Stimulated activated CD4-positive, alpha-beta T cell treated with anti-CD3 and anti-CD28 coated beads, Interleukin-1b, Interleukin-23, amount 100 ng/mL, for 1 hour (primary cell): ENCODE measurements around the gene NUDCD3.
A peak's percentile ranks its signal among the peaks of the same experiment; 100 is the strongest.
"Not testable (repeated sequence)": the region's sequence is repeated elsewhere in the genome, so short reads cannot be mapped to it uniquely, and the experiment has no call there.

Source experiments
- DNase-seq, 2 donors: peaks; one replicate each; pipeline ENCODE4 v3.0.0-alpha.2; 2020; ENCODE audit warnings: low read depth in 2 of 2

NUDCD3 gene

DNA sequence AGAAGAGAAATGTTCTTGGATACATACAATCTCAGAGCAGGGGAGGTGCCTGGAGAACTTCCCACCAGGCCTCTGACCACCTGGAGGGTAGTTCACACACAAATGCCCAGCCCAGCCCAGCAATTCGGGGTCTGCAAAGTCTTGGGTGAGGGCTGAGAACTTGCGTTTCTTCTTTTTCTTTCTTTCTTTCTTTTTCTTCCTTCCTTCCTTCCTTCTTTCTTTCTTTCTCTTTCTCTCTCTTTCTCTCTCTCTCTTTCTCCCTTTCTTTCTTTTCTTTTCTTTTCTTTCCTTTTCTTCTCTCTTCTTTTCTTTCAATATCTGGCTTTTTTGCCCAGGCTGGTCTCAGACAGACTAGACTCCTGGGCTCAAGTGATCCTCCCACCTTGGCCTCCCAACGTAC, 28.3 kb upstream of the NUDCD3 start:
- no peak for DNase-seq

DNA sequence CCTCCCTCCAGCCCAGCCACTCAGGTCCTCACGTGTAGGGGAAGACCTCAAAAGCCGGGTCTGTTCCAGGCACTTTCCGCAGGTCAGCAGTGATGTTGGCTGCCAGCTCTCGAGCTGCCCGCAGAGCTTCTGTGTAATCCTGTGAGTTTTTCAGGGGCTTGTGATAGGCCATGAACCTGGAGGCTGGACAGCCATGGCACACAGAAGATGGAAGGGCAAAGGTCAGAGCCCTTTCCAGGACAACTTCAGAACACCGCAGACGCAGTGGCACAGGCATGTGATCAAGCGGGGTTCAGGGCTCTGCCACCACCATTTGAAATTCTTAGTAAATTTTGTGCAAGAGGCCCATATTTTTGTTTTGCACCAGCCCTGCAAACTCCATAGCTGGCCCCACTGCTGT, 26.7 kb upstream of the NUDCD3 start:
- DNase-seq = no peak

DNA sequence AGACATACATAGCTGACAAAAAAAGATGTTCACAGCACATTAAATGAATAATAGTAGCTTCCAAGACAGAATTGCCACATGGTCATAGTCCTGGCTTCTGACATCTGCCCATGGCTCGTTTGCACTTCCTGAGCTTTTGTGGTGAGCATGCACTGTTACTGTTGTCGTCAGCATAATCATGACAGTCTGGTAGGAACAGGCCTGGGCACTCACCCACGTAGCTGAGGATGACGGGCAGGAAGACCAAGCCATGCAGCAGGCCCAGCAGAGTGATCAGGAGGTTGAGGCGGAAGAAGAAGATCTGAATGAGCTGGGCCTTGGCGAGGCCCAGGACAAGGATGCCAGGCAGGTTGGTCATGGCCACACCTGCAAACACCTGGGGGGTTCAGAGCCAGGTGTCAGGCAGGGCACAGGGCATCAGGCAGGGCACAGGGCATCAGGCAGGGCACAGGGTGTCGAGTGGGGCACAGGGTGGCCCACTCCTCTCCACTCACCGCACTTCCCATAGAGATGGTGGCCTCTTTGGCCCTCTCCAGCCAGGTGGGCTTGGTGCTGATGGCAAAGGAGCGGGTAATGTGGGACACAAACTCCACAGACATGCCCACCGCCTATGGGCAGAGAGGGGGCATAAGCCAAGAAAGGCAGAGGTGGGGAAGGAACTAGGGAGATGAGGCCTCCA, 25.3 kb upstream of the NUDCD3 start:
- no peak for DNase-seq

DNA sequence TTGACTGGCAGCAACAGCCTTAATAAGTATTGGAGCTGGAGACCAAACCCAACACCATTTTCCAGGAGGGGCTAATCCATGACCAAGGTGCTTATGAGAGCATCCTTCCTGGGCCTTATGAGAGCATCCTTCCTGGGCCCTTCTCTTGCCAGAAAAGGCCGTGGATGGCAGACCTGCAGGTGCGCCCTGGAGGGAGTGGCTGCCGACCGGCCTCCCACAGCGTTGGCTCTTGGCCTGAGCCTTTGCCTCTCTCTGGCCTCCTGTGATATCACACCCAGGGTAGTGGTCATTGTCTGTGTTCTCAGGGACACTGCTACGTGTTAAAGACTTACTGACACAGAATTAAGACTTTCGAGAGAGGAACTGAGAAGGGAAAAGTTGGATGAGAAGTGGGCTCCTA, 22.3 kb upstream of the NUDCD3 start:
- no peak for DNase-seq

DNA sequence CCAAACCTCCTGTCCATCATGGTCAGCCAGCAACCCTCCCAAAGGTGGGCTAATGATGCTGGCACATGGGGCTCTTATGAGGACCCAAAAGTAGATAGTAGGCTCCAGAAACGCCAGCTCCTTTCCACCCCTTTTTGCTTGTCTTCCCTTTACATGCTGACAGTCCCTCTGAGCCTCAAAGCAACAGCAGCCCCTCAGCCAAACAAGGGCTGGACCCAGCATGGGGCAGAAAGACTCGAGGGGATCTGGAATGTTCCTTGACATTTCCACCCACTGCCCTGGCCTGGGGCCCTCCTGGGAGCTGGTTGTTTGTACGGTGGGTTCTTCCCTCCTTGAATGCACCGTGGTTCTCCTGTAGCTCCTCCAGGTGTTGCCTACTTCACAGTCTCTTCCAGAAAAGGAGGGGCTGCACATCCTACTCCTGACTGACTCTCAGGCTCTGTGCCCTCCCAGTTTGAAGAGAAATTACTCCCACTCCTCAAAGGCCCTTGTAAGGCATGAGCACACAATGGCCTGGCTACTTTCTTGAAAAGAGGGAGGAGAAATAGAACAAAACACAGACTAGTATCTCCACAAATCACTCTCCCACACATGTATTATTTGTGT, 21.5 kb upstream of the NUDCD3 start:
- DNase-seq = no peak

DNA sequence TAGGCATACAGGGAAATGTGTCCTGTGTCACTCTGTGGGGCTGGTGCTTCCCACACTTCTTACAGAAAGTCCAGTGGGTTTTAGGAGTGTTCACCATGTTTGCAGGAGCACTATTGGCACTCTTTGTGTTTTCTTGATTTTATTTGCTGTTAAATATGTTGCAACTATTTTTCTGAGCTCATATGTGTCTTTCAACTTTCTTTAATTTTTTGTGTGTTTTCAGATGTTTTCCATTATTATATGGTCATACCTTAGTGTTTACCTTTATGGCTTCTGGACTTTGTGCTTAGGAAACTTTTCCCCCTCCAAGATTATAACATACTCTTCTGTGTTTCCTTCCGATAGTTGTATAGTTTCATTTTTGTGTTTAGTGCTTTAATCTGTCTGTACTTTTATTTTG, 20.8 kb upstream of the NUDCD3 start:
- no peak for DNase-seq

DNA sequence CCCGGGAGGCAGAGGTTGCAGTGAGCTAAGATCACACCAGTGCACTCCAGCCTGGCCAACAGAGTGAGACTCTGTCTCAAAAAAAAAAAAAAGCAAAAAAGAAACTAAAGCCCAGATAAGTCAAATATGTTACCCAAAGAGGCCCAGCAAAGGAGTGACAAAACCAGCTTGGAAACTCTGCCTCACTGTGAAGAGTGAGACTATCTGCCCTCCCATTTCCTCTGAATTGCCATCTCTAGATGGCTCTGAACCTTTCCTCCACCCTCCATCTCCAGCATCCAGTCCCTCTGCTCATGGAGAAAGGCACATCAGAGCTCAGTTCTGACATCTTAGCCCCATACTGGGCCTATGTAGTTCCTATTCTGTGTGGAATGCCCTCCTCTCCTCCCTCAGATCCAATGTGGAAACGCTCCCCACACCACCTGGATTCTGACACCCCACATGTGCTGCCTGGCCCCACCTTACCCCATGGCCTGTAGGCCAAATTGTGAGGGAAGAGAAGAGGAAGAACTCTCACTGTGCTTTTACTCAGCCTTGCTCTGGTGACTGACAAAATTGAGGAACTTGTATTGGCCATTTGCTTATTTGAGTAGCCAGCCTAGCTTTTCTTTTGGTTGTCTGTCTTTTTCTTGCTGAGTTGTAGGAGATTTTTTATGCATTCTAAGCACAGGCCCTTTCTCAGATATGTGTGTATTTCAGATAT, 18.0 kb upstream of the NUDCD3 start:
- DNase-seq = no peak

DNA sequence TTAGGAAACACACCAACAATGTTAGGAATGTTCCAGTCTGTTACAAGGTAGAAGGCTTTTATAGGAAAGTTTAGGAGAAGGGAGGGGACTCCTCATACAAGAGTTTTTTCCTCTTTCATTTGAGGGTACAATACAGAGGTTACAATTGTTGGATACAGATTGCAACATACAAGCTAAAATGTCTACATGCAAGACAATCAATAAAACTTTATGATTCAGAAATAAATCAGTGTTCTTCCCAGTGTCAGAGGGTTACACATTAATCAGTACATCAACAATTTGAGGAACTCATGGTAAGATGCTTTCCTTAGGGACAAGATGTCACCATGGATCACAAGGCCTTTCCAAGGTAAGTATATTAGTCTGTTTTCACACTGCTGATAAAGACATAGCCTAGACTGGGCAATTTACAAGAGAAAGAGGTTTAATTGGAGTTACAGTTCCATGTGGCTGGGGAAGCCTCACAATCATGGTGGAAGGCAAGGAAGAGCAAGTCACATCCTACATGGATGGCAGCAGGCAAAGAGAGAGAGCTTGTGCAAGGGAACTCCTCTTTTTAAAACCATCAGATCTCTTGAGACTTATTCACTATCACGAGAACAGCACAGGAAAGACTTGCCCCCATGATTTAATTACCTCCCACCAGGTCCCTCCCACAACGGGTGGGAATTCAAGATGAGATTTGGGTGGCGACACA, 16.3 kb upstream of the NUDCD3 start:
- DNase-seq = not testable (repeated sequence)

DNA sequence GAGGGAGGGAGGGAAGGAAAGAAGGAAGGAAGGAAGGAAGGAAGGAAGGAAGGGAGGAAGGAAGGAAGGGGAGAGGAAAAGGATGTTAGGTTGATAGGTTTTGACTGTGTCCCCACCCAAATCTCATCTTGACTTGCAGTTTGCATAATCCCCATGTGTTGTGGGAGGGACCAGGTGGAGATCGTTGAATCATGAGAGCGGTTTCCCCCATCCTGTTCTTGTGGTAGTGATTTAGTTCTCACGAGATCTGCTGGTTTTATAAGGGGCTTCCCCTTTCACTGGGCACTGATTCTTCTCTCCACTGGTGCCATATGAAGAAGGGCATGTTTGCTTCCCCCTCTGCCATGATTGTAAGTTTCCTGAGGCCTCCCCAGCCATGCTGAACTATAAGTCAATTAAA, 15.1 kb upstream of the NUDCD3 start:
- DNase-seq = no peak

DNA sequence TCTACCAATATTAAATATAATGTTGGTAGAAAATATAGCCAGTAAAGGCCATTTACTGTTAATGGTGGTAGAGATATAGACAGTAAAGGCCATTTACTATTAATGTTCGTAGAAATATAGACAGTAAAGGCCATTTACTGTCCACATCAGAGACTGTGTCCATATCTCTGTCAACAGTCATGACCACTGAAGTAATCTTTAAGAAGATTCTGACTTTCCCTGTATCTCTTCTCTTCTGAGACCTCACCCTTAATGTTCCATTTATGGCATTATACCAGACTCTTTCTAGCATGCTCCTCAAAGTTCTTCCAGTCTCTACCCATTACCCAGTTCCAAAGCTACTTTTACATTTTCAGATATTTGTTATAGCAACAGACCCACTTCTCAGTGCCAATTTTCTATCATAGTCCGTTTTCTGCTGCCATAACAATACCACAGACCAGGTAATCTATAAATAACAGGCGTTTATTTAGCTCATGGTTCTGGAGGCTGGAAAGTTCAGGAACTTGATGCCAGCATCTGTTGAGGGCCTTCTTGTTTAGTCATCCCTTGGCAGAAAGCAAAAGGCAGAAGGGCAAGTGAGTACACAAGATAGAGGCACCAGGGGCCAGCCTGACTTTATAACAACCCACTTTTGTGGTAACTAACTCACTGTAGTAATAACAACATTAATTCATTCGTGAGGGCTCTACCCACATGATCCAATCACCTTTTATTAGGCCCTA, 7.9 kb upstream of the NUDCD3 start:
- no peak for DNase-seq

DNA sequence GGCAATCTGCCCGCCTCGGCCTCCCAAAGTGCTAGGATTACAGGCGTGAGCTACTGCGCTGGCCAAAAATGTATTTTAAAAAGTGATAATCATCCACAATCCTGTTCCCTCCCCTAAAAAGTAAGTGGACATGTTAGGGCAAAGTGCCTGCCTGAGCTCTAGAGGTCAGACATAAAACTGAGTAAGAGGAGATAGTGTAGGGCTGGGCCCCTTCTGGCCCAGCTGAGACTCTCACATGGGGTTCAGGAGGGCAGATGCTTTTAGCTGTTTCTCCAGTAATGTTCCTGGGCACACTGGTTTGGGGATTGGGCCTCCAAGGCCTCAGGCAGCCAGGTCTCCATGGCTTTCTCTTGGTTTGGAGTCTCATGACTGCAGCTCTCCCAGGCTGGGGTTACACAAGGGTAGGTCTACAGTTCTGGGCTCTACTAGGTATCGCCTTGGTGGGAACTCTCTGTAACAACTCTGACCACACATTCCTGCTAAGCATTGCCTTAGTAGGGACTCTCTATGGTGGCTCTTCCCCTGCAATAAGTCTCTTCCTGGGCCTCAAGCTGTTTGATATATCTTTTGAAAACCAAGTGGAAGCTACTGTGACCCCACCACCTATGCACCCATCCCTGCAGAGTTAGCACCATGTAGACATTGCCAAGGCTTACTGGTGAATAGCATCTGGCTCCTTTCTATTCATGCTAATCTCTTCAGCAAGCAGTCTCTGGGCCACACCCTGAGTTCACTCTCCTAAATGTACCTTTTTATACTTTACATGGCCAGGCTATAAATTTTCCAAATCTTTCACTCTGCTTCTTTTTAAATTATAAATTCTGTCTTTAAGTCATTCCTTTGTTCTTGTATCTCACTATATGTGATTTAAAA, 6.9 kb upstream of the NUDCD3 start:
- DNase-seq = no peak

DNA sequence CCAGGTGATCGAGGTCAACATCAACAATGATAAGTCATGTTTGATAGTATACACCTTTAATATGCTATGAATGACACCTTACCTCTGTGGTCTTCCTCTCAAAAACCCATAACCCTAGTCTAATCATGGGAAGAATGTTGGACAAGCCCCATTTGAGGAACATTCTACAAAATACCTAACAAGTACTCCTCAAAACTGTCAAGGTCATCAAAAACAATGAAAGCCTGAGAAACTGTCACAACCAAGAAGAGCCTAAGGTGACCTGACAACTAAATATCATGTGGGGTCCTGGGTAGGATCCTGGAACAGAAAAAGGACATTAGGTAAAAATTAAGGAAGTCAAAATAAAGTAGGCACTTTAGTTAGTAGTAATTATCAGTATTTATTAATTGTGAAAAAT, 5.9 kb upstream of the NUDCD3 start:
- no peak for DNase-seq

DNA sequence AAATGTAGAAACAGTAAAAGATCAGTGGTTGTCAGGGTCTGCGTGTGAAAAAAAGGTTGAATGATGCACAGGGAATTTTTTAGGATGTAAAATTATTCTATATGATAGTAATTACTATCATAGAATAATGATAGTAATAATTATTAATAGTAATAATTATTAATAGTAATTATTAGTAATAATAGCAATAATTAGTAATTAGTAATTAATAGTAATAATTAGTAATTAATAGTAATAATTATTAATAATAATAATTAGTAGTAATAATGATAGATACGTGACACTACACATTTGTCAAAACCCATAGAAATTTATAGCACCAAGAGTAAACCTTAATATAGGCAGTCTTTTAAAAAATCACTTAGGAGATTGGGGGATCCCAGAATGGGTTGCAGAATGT, 4.5 kb upstream of the NUDCD3 start:
- DNase-seq = no peak

DNA sequence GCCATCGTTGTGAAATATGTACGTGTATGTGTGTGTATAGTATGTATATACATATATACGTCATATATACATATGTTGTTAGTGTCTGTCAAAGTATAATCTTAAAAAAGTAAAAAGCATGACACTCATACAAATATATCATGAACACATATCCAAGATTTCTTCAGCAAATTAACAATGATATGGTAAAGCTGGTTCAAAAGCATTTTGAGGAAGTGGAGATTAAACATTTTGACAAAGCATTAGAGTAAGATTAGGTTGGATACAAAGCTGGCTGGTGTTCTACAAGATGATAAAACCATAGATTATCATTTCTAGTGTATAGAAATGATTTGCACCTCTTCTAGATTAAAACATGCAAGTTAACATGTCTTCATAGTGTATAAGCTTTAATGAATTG, 771 bp upstream of the NUDCD3 start:
- no peak for DNase-seq

DNA sequence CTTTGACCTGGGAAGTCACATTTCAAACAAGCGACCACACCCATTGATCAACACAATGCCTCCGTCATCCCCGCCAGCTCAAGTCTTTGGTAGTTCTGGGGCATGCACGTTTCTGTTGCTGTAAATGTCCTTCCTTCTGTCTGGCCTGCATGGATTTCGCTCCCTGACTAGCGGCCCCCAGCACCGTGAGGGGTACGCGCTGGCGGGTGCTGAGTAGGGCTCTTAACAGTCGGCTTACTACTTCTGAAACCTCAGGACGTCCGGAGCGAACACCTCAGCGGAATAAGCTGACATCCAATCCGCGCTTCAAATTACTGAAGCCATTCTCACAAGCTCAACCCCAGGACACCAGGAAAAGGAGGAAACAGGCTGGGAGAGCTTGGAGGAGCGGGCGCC, 505 bp downstream of the NUDCD3 start:
- peak in 1 of 2 donors; percentile 10 for DNase-seq

DNA sequence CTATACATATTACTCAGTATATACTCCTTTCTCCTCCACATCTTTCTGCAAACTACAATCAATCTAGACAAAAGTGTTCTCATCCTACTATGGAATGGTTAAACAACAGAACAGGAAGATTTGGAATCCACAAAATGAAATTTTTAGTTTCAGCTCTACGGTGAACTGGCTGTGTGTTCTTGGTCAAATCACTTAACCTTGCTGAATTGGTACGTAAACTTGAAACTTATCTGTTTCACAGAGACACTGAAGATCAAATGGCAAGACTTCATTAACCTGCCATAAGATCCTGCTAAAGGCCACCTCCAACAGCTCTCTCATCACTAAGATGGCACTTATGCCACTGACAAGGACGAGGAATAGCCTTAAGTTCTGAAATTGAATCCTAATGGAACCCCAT, 1.5 kb downstream of the NUDCD3 start:
- DNase-seq = no peak

DNA sequence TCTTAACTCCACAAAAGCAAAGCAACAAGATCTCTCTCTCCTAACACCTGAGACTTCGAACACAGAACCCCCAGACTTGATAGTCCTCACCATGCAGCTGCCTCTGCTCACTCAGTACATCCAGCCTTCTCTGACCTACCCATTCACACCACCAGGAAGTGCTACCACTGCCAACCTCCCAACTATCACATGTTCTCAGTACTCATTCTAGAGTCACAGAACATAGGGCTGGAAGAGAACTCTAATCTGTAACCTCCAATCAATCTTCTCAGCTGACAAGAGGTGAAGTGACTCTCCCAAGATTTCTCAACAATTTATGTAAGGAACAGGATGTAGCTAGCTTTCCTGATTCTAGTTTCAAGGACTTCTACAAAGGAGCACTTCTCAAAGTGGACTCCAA, 3.8 kb downstream of the NUDCD3 start:
- no peak for DNase-seq

DNA sequence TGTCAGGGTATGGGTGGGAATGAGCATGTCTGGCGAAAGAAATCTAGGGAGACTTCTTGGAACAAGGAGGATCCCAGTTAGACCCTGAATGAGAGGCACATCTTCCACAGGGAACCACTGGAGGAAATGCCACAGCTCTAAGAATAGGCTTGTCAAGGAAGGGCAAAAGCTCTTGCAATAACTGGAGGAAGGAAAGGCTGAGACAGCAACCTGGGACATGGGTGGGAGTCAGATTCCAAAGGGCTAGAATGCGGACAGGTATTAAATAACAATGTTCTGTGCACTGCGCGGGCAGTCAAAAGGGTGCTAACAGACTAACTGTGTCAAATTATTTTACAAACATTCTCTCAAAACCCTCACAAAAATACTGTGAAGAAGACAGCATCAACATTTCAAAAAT, 4.5 kb downstream of the NUDCD3 start:
- DNase-seq = no peak

DNA sequence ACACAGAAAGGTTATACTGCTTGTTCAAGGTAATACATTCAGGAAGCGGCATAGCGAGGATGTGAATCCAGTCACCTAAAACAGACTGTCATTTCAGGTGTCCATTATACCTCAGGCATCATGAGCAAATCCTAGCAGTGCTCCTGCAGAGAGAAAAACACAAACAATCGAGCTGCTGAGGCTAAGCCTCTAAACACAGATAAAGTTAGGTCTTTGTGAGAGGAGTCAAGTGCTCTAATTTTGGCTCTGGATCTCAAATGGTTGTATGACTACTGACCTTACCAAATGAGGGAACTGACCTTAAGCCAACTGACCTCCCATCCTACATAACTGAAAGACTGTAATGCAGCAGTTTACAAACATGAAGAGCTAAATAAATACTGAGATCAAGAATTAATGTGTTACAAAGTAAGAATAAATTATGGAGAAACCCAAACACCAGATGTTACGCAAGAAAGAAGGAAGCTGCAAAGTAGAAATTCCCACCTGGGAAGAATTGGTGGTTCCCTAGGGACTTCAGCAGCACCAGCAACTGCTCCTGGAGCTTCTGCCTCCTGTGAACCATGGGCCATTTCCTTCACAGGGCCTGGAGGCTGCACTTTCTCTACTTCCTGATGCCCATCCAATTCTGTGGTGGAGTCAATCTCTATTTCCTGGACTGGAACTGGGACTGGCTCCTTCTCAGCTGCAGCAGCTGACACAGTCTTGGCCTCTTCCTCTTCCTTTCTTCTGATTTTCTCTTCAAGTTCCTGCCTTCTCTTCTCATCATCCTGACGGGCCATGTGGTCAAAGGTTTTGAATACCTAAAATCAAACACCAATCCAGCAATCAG, 5.8 kb downstream of the NUDCD3 start:
- no peak for DNase-seq
